GM21723 (cell line): Measurements from ENCODE around the gene IKZF3.
"Not testable (repeated sequence)": the region's sequence is repeated elsewhere in the genome, so short reads cannot be mapped to it uniquely, and the experiment has no call there.

Source experiments
- ATAC-seq: cut with Tn5 transposase; IDR thresholded peaks from one replicate; pipeline ENCODE4 v1.9.1; 2021; ENCODE audit warnings: mild to moderate bottlenecking, moderate library complexity; ENCODE audit not compliant: unreplicated experiment

Gene IKZF3

GRCh38 chr17:39782481-39782880 is 81.6 kb downstream of the IKZF3 start:
- ATAC-seq, result no peak

GRCh38 chr17:39781861-39782213 is 82.3 kb downstream of the IKZF3 start:
- ATAC-seq, result no peak

GRCh38 chr17:39781031-39781860 is 82.9 kb downstream of the IKZF3 start:
- ATAC-seq, result no peak

GRCh38 chr17:39777534-39778365 is 86.4 kb downstream of the IKZF3 start:
- ATAC-seq, result peak; percentile 60

GRCh38 chr17:39776252-39776651 is 87.9 kb downstream of the IKZF3 start:
- no peak for ATAC-seq

GRCh38 chr17:39775031-39775430 is 89.1 kb downstream of the IKZF3 start:
- no peak for ATAC-seq

- no peak for ATAC-seq
Measured at GRCh38 chr17:39774047-39774446, 90.1 kb downstream of the IKZF3 start.

- no peak for ATAC-seq
Measured at GRCh38 chr17:39772987-39773934, 90.9 kb downstream of the IKZF3 start.

GRCh38 chr17:39772415-39772814 is 91.7 kb downstream of the IKZF3 start:
- no peak for ATAC-seq

- ATAC-seq, result peak; percentile 62
Measured at GRCh38 chr17:39769974-39770587, 94.0 kb downstream of the IKZF3 start.

- ATAC-seq, result no peak
Measured at GRCh38 chr17:39767147-39767546, 97.0 kb downstream of the IKZF3 start.

- ATAC-seq, result no peak
Measured at GRCh38 chr17:39765766-39766165, 98.3 kb downstream of the IKZF3 start.

- ATAC-seq, result no peak
Measured at GRCh38 chr17:39765175-39765574, 98.9 kb downstream of the IKZF3 start.

GRCh38 chr17:39764171-39764570 is 99.9 kb downstream of the IKZF3 start:
- ATAC-seq, result not testable (repeated sequence)

GRCh38 chr17:39763051-39763820 is 100.9 kb downstream of the IKZF3 start:
- ATAC-seq, result no peak

- no peak for ATAC-seq
Measured at GRCh38 chr17:39761861-39762496, 102.1 kb downstream of the IKZF3 start.

- ATAC-seq, result no peak
Measured at GRCh38 chr17:39759204-39759603, 104.9 kb downstream of the IKZF3 start.

- ATAC-seq, result no peak
Measured at GRCh38 chr17:39757931-39758873, 105.9 kb downstream of the IKZF3 start.
